Uterus (tissue), 2 donors: ENCODE measurements around the gene CAMKV.

Experiments
- CTCF ChIP-seq, 4 experiments: fragments of 200-600 bp in 2 of 4; fragments of 450-650 bp in 2 of 4; sonication (generic) in 2 of 4; IDR thresholded peaks; one replicate each; pipeline ENCODE4 v1.5.1; 2016 to 2019; ENCODE audit warnings: antibody characterized with exemption in 4 of 4, mild to moderate bottlenecking in 2 of 4, moderate library complexity in 1 of 4
- POLR2A ChIP-seq, 2 donors: fragments of 450-650 bp; IDR thresholded peaks; one replicate each; pipeline ENCODE4 v1.6.1; 2016; ENCODE audit warnings: antibody characterized with exemption in 2 of 2, mild to moderate bottlenecking in 1 of 2, moderate library complexity in 1 of 2

GRCh38 chr3:49842843-49843517 is 26.7 kb downstream of the CAMKV start:
- TF ChIP-seq POLR2A (IDR thresholded peaks at IDR 0.05) (no peak), CTCF (IDR thresholded peaks at IDR 0.05) (no peak)
